OCI-LY7 (cell line): ENCODE measurements around the gene ERICH3.

Experiments
- CTCF ChIP-seq: fragments of 200-600 bp; sonication (generic); conservative IDR thresholded peaks from 2 replicates; pipeline ENCODE4 v1.5.1; 2014; ENCODE audit warnings: mild to moderate bottlenecking, antibody characterized with exemption, low read length, moderate library complexity, mixed read lengths
- EZH2phosphoT487 ChIP-seq: fragments of 200-600 bp; sonication (generic); IDR thresholded peaks from 2 replicates; pipeline ENCODE4 v1.6.1; 2018; ENCODE audit warnings: low read depth, borderline replicate concordance, mild to moderate bottlenecking, mixed run types, antibody characterized with exemption, low read length, moderate library complexity, mixed read lengths

GRCh38 chr1:74686928-74687327, 13.3 kb upstream of the ERICH3 start:
- no peak for TF ChIP-seq CTCF
- TF ChIP-seq EZH2phosphoT487: no peak
